DMS 273 (cell line): Measurements from ENCODE around the gene COX6A1.
A peak's percentile ranks its signal among the peaks of the same experiment; 100 is the strongest.
"Not testable (repeated sequence)": the region's sequence is repeated elsewhere in the genome, so short reads cannot be mapped to it uniquely, and the experiment has no call there.

Experiments used
- DNase-seq: peaks from one replicate; lab custom pipeline; 2025; ENCODE audit not compliant: unreplicated experiment; lab: John Stamatoyannopoulos, UW

The COX6A1 gene

DNA sequence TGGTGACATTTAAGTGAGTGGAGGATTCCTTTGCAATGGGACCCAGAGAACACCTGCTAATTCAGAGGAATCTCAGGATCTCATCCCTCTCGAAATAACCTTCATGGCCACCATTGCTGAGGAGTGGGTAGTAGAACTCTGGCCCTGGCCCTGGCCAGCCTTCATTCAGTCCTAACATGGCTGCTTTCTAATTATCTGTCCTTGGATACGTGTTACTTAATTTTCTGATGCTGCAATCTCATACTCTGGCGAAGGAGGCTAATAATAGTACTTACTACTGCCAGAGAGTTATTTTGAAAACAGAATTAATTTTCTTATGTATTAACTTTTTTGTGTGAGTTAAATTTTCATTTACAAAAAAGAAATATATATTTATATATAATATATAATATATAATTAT lies 12.1 kb upstream of the COX6A1 start:
- DNase-seq, result no peak

GRCh38 chr12:120428597-120429229 lies 9.2 kb upstream of the COX6A1 start:
- no peak for DNase-seq

DNA sequence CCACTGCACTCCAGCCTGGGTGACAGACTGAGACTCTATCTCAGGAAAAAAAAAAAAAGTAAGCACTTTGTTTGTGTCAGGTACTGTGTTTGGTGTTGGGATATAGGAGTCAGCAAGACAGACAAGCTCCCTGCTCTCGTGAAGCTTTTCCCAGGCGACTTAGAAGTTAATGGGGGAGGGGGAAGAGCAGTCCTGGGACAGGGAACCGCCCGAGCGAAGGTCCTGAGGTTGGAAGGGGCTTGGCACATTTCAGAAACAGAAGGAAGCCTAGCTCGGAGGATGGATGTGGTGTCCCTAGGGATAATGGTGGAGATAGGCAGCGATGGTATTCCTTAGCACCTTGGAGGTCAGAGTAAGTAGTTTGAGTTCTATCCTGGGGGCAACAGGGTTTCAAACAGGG lies 8.5 kb upstream of the COX6A1 start:
- DNase-seq, result no peak

DNA sequence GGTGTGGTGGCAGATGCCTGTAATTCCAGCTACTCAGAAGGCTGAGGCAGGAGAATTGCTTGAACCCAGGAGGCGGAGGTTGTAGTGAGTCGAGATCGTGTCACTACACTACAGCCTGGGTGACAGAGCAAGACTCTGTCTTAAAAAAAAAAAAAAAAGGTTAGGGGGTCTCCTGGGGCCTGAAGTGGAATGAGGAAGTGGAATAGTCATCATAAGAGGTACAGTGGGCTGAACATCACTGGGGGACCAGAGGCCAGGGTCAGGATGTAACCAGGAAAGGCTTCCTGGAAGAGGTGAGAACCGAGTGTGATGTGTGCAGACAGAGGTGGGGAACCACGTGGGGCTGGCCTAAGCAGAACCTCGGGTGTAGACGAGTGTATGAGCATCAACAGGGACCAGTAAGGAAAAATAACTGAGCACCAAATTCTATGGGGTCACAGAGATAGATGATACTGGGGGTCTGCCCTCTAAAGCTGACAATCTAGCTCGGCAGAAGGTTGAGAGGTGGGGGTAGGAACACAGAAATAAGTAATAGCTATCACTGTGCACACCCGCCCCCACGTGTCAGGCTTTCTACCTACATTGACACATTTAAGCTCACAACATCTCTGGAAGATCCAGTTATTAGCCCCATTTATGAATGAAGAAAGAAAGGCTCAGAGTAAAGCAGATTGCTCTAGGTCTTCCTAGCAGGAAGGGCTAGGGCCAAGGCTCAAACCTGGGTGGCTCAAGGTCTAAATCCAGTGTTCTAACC lies 5.0 kb upstream of the COX6A1 start:
- DNase-seq, result peak; percentile 6

- peak; percentile 37 for DNase-seq
These were observed 734 bp downstream of the COX6A1 start for GRCh38 chr12:120438495-120439198.

GRCh38 chr12:120439646-120440247 lies 1.8 kb downstream of the COX6A1 start:
- DNase-seq, result peak; percentile 82

GRCh38 chr12:120444676-120445075 lies 6.8 kb downstream of the COX6A1 start:
- no peak for DNase-seq

GRCh38 chr12:120445911-120446843 lies 8.3 kb downstream of the COX6A1 start, which contains the start of the genes GATC and TRIAP1:
TSS of gene GATC (plus strand) at chr12:120446444. CDS start at chr12:120446481, 37 bp downstream.
TSS of gene TRIAP1 (minus strand) at chr12:120446384. CDS start at chr12:120446372, 12 bp downstream.
- peak; percentile 89 for DNase-seq

- DNase-seq, result not testable (repeated sequence)
These were observed 8.9 kb downstream of the COX6A1 start for GRCh38 chr12:120446844-120447178.

DNA sequence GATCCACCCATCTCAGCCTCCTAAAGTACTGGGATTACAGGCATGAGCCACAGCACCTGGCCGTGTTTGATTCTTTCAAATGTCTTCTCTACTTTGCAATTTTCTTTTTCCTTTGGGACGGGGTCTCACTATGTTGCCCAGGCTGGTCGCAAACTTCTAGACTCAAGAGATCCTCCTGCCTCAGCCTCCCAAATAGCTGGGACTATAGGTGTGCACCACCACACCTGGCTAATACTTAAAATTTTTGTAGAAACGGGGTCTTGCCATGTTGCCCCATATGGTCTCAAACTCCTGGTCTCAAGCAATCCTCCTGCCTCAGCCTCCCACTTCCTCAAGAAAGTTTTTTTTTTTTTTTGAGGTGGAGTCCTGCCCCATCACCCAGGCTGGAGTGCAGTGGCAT lies 10.1 kb downstream of the COX6A1 start:
- DNase-seq, result no peak

DNA sequence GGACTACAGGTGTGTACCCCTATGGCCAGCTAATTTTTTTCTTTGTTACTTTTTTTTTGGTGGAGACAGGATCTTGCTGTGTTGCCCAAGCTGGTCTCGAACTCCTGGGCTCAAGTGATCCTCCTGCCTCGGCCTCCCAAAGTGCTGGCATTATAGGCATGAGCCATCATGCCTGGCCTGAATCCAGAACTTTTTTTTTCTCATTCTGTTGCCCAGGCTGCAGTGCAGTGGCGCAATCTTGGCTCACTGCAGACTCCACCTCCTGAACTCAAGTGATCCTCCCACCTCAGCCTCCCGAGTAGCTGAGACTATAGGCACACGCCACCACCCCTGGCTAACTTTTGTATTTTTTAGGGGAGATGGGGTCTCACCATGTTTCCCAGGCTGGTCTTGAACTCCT lies 14.6 kb downstream of the COX6A1 start:
- DNase-seq, result not testable (repeated sequence)

GRCh38 chr12:120453060-120453750 lies 15.3 kb downstream of the COX6A1 start:
- DNase-seq, result no peak

DNA sequence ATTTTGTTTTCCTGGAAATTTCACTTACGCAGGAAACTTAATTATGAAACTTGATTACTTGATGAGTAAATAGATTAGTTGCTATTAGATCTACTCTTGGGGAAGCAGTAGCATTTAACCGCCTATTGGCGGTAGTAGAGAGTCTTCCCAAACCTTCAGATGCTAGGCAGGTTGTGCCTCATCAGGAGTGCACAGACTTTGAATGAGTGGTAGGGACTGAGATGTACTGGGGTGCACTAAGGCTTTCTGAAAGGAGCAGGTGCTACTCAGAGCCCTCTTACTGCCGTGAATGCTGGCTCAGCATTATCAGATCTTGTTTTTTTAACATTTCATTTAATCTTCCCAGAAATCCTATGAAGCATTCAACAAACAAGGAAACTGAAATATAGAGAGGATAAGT lies 16.1 kb downstream of the COX6A1 start:
- peak; percentile 49 for DNase-seq

DNA sequence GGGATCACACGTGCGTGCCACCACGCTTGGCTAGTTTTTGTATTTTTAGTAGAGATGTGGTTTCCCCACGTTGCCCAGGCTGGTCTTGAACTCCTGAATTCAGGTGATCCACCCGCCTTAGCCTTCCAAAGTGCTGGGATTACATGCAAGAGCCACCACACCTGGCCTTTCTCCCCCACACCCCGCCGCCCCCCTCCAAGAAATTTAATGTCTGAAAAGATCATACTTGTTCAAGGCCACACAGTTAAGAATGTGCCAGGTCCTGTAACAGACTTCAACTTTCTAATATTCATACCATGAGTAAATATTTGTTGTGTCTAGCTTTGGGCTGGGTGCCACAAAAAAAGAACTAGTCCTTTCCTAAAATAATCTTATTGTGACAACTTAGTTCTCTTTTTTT lies 17.4 kb downstream of the COX6A1 start:
- no peak for DNase-seq

GRCh38 chr12:120457133-120457532 lies 19.2 kb downstream of the COX6A1 start:
- DNase-seq, result peak; percentile 54

DNA sequence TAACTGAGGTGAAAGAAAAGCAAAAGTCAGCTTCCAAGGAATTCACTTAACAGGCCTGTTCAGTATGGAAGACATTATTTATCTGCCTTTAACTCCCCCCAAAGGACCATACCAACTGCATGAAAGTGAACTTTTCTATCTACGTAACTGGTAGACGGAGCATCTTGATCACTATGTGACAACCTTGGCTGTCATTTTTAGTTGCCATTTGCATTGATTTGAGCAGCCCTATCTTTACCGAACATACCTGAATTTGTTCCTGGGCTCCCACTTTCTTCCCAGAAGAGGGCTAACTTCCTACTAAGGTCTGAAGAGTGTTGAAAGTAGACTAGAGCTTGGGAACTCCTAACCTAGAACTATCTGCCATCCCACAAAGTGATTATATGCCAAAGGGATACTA lies 22.2 kb downstream of the COX6A1 start:
- no peak for DNase-seq

DNA sequence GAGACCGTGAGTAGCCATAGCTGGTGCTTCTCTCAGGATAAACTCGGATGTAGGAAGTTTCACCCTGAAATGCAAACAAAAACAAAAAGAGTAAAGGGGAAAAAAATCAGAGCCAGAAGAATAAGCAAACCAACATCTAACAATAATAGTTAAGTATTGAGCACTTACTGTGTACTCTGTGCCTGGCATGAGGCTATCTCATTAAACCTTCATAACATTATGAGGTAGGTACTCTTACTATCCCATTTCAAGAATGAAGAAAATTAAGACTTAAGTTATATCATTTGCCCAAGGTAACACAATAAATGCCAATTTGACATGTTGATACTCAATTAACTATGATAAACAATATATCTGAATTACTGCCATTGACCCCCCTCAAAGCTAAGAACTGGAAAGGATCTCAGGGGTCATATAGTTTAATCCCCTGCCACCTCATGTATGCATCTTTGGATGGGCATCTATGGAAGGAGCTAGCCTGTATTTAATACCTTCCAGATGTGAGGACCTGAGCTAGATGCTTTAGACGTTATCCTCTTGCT lies 24.3 kb downstream of the COX6A1 start:
- no peak for DNase-seq

- DNase-seq, result no peak
These were observed 25.8 kb downstream of the COX6A1 start for GRCh38 chr12:120463712-120464111.

- no peak for DNase-seq
These were observed 27.8 kb downstream of the COX6A1 start for GRCh38 chr12:120465756-120466155.
